HEK293T (cell line): ENCODE measurements around the gene MYO15A.

ENCODE experiments used
- CTCF ChIA-PET: fragments of 350-600 bp; formaldehyde crosslinking; extraction: SDS; loops from one replicate; lab custom pipeline; 2021; ENCODE audit warnings: antibody characterized with exemption, inconsistent platforms; lab: Yijun Ruan, JAX
- POLR2A ChIA-PET: fragments of 350-600 bp; formaldehyde crosslinking; extraction: SDS; loops from one replicate; lab custom pipeline; 2020; ENCODE audit warnings: antibody characterized with exemption, inconsistent platforms; lab: Yijun Ruan, JAX
- DNase-seq: peaks from one replicate; pipeline ENCODE4 v3.0.0; 2012; ENCODE audit warnings: mixed read lengths; ENCODE audit errors: extremely low spot score
- ARNT ChIP-seq: fragments of 450-650 bp; IDR thresholded peaks from 2 replicates; pipeline ENCODE4 v1.6.1; 2017; ENCODE audit warnings: mild to moderate bottlenecking
- BHLHE40 ChIP-seq: fragments of 450-650 bp; IDR thresholded peaks from 2 replicates; pipeline ENCODE4 v1.6.1; 2016; ENCODE audit warnings: mild to moderate bottlenecking, moderate library complexity, borderline replicate concordance
- CTBP1 ChIP-seq: fragments of 450-650 bp; IDR thresholded peaks from 2 replicates; pipeline ENCODE4 v1.6.1; 2016; ENCODE audit warnings: borderline replicate concordance
- ELF4 ChIP-seq: fragments of 450-650 bp; IDR thresholded peaks from 2 replicates; pipeline ENCODE4 v1.6.1; 2017; ENCODE audit warnings: antibody characterized with exemption
- FOXA1 ChIP-seq: fragments of 450-650 bp; IDR thresholded peaks from 2 replicates; pipeline ENCODE4 v1.6.1; 2016; ENCODE audit warnings: mild to moderate bottlenecking
- FOXK2 ChIP-seq: fragments of 450-650 bp; IDR thresholded peaks from 2 replicates; pipeline ENCODE4 v1.6.1; 2016; ENCODE audit warnings: mild to moderate bottlenecking
- FOXM1 ChIP-seq: fragments of 450-650 bp; IDR thresholded peaks from 2 replicates; pipeline ENCODE4 v1.6.1; 2017; ENCODE audit warnings: mild to moderate bottlenecking, borderline replicate concordance
- HDGF ChIP-seq: fragments of 450-650 bp; IDR thresholded peaks from 2 replicates; pipeline ENCODE4 v1.6.1; 2017; ENCODE audit warnings: antibody characterized with exemption, borderline replicate concordance
- L3MBTL2 ChIP-seq: fragments of 450-650 bp; conservative IDR thresholded peaks from 2 replicates; pipeline ENCODE4 v1.6.1; 2016; ENCODE audit warnings: mild to moderate bottlenecking
- LEF1 ChIP-seq: fragments of 450-650 bp; IDR thresholded peaks from 2 replicates; pipeline ENCODE4 v1.6.1; 2017; ENCODE audit warnings: mild to moderate bottlenecking, borderline replicate concordance
- NFRKB ChIP-seq: fragments of 450-650 bp; IDR thresholded peaks from 2 replicates; pipeline ENCODE4 v1.6.1; 2016; ENCODE audit warnings: mild to moderate bottlenecking, moderate library complexity
- SP1 ChIP-seq: fragments of 450-650 bp; IDR thresholded peaks from 2 replicates; pipeline ENCODE4 v1.6.1; 2017
- SUZ12 ChIP-seq: fragments of 450-650 bp; IDR thresholded peaks from 2 replicates; pipeline ENCODE4 v1.6.1; 2016; ENCODE audit warnings: mild to moderate bottlenecking
- TARDBP ChIP-seq: fragments of 450-650 bp; IDR thresholded peaks from 2 replicates; pipeline ENCODE4 v1.6.1; 2016
- ZNF384 ChIP-seq: fragments of 450-650 bp; IDR thresholded peaks from 2 replicates; pipeline ENCODE4 v1.6.1; 2016
- TF ChIP-seq, protein P1 (sequence below): fragments of 450-650 bp; IDR thresholded peaks from 2 replicates; pipeline ENCODE4 v1.6.1; 2016

The MYO15A gene

DNA sequence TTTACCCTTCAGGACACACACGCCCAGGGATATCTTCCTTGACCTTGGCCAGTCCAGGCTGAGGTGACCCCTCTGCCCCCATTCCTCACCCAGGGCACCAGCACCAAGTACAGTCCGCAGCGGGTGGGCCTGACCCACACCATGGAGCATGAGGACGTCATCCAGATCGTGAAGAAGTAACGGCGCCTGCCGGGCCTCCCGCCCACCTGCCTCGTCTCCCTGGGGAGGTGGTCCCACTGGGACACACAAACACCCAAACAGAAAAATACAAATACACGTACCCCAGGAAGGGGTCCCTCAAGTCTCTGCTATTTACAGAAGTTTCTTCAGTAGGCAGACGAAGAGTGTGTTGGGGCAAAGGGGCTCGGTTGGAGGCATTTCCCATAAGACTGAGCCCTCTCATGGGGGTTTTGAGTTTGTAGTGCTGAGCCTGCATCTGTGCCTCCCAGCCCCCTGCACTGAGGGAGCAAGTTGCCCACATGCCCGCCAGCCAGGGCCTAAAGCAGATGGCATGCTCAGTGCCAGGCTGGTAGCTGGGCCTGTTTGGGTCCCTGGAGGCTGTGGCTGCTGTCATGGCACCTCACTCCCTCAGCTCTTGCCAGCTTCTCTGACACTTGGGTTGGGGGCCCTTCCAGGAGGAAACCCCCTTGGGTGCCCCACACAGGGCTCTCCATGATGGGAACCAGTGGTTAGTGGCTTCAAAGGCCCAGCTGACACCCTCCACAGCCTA lies 1.3 kb upstream of the MYO15A start:
- POLR2A ChIA-PET, result no interaction called here
- no peak for DNase-seq
- no peak for TF ChIP-seq HDGF
- TF ChIP-seq, protein P1, sequence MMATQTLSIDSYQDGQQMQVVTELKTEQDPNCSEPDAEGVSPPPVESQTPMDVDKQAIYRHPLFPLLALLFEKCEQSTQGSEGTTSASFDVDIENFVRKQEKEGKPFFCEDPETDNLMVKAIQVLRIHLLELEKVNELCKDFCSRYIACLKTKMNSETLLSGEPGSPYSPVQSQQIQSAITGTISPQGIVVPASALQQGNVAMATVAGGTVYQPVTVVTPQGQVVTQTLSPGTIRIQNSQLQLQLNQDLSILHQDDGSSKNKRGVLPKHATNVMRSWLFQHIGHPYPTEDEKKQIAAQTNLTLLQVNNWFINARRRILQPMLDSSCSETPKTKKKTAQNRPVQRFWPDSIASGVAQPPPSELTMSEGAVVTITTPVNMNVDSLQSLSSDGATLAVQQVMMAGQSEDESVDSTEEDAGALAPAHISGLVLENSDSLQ, result no peak
- TF ChIP-seq ZNF384, result no peak
- CTCF ChIA-PET, result no interaction called here

DNA sequence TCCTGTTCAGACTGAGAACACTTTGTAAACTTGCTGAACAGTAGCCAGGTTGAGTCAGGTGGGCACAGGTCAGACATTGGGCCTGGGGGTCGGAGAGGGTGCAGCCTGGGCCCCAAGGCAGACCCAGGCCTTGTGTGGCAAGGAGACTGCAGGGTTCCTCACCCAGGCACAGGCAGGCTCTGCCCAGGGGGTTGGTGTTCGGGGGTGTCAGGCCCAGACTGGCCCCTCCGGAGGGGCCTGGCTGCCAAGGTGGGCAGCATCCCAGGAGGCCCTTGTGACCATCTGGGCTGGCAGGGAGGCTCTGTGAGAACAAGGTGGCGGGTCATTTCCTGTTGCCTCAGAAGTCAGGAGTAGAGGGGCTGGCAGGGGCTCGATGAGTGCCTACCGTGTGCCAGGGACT lies 585 bp upstream of the MYO15A start:
- CTCF ChIA-PET, result no interaction called here
- no peak for TF ChIP-seq FOXK2
- TF ChIP-seq, protein P1, result no peak
- TF ChIP-seq BHLHE40, result no peak
- TF ChIP-seq FOXA1, result no peak
- no peak for TF ChIP-seq NFRKB
- TF ChIP-seq FOXM1, result no peak
- no peak for TF ChIP-seq SP1
- no peak for TF ChIP-seq TARDBP
- TF ChIP-seq LEF1, result no peak
- TF ChIP-seq SUZ12, result no peak
- TF ChIP-seq L3MBTL2, result no peak
- no peak for TF ChIP-seq ZNF384
- no peak for TF ChIP-seq ARNT
- TF ChIP-seq HDGF, result no peak
- no peak for TF ChIP-seq ELF4
- no peak for TF ChIP-seq CTBP1
- no peak for DNase-seq
- POLR2A ChIA-PET, result no interaction called here

- no peak for TF ChIP-seq HDGF
- TF ChIP-seq NFRKB, result no peak
- no peak for TF ChIP-seq TARDBP
- TF ChIP-seq FOXM1, result no peak
- ChIA-PET CTCF (no interaction called here), POLR2A (interaction anchor here (1.0 kb wide), 1 partner anchor 73 kb away, joined by 5 read pairs; the partner anchor contains the start of gene ALKBH5)
- no peak for DNase-seq
Observed at GRCh38 chr17:18109935-18110485, 1.5 kb downstream of the MYO15A start.

DNA sequence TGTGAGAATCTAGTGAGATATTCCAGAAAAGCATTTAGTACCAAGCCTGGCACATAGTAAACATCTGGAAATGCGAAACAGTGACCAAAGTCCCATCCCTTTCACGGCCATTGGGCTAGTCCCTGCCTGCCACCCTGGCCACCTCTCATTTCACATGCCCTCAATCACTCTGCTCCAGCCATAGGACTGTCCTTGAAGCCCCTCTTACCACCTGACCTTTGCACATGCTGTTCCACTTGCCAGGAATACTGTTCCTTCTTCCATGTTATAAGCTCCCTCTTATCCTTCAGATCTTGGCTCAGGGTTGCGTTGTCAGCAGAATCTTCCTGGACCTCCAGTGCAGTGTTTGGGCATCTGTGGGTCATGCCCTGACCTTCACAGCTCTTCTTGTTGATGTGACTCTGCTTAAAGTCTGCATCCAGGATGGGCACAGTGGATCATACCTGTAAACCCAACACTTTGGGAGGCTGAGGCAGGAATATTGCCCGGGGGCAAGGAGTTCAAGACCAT lies 2.1 kb downstream of the MYO15A start:
- TF ChIP-seq SP1 (no peak), ARNT (no peak), TARDBP (no peak), ZNF384 (no peak), FOXK2 (no peak), CTBP1 (no peak), L3MBTL2 (no peak), HDGF (no peak), BHLHE40 (no peak), FOXA1 (no peak), ELF4 (no peak), FOXM1 (no peak), LEF1 (no peak), NFRKB (no peak), SUZ12 (no peak)
- TF ChIP-seq, protein P1, result no peak
- ChIA-PET CTCF (no interaction called here), POLR2A (no interaction called here)

DNA sequence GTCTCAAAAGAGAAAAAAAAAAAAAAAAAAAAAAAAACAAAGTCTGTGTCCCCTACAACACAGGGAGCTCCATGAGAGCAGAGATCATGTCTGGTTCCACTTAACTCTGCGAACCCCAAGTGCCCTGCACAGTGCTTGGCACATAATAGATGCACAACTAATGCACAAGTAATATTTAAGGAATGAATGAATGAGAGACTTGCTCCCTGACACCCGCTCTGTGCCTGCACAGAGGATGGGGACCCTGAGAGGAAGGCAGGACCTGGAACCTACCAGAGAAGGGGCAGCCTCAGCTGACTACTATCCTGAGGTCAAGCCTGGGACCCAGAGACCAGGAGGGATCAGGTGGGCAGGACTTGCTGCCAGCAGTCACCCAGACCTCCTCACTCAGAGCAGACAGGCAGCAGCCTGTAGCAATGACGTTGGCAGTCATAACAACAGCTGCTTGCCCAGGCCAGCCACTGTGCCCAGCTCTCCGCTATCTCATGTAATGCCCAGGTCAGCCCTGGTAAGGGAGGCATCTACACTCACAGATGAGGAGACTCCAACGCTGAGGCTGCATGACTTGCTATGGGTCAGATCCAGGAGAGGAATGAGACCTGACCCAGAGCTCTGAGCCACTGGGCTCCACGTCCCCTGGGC lies 2.9 kb downstream of the MYO15A start:
- CTCF ChIA-PET, result no interaction called here
- no peak for TF ChIP-seq TARDBP
- TF ChIP-seq NFRKB, result no peak
- no peak for TF ChIP-seq FOXA1
- TF ChIP-seq ZNF384, result no peak
- no peak for TF ChIP-seq FOXK2
- no peak for TF ChIP-seq FOXM1
- TF ChIP-seq, protein P1, result no peak
- TF ChIP-seq L3MBTL2, result no peak
- no peak for TF ChIP-seq CTBP1
- TF ChIP-seq ELF4, result no peak
- no peak for TF ChIP-seq BHLHE40
- no peak for TF ChIP-seq SP1
- TF ChIP-seq LEF1, result no peak
- TF ChIP-seq ARNT, result no peak
- TF ChIP-seq HDGF, result no peak
- DNase-seq, result no peak
- POLR2A ChIA-PET, result no interaction called here

More for the DNA sequence above, 2.1 kb downstream of the MYO15A start:
- no peak for DNase-seq
